AG04449 (cell line): ENCODE data around the gene CLDN2.

Source experiments
- CTCF ChIA-PET: fragments of 350-600 bp; formaldehyde crosslinking; extraction: SDS; loops from one replicate; lab custom pipeline; 2021; ENCODE audit warnings: antibody characterized with exemption; lab: Yijun Ruan, JAX
- POLR2A ChIA-PET: fragments of 400-600, 350-600 bp; formaldehyde crosslinking; extraction: SDS; loops from one replicate; lab custom pipeline; 2020; ENCODE audit warnings: antibody characterized with exemption, inconsistent platforms; lab: Yijun Ruan, JAX
- DNase-seq: peaks from one replicate; pipeline ENCODE4 v3.0.0-alpha.2; 2010; ENCODE audit warnings: low read depth, low spot score
- H3K4me3 ChIP-seq: 2 replicates; pipeline ENCODE4 v1.5.1; 2011; ENCODE audit warnings: low read depth, mild to moderate bottlenecking, control low read depth, low read length
- TF ChIP-seq, protein P1 (sequence below): IDR thresholded peaks from one replicate; pipeline ENCODE4 v1.5.1; 2011; ENCODE audit warnings: mild to moderate bottlenecking, moderate library complexity, low read length, control low read depth, inconsistent platforms; ENCODE audit not compliant: insufficient read depth; ENCODE audit errors: missing control alignments

CLDN2 gene

DNA sequence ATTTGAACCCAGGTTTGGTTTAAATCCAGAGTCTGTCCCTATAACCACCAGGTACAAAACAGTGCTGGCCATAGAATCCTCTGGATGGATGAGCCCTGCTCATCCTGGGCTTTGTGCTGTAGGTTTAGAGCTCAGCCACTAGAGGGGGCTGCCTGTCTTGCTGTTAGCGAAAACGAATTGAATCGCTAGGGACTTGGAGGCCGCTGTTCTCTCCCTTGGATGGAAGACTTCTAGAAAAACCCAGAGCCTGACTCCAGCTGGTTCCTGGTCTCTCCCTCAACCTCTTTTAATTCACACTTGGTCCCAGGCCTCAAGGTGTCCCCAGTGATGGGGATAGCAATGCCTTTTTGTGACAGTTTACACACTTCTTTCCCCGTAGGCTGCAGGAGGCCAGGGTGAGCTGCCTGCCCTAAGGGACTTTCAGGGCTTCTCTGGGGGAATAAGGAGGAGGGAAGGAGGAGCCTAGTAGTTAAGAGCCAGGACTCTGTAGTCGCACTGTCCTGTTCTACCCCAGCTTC is 25.8 kb upstream of the CLDN2 start:
- POLR2A ChIA-PET: no interaction called here
- no peak overlapping the region for H3K4me3 ChIP-seq
- DNase-seq: peak; percentile 31
- CTCF ChIA-PET: interaction anchor here (0.7 to 4.8 kb wide), 23 partner anchors 8 to 999 kb away, joined by 3 to 55 read pairs (median 4); partner anchors contain the start of gene RIPPLY1
- TF ChIP-seq, protein P1, sequence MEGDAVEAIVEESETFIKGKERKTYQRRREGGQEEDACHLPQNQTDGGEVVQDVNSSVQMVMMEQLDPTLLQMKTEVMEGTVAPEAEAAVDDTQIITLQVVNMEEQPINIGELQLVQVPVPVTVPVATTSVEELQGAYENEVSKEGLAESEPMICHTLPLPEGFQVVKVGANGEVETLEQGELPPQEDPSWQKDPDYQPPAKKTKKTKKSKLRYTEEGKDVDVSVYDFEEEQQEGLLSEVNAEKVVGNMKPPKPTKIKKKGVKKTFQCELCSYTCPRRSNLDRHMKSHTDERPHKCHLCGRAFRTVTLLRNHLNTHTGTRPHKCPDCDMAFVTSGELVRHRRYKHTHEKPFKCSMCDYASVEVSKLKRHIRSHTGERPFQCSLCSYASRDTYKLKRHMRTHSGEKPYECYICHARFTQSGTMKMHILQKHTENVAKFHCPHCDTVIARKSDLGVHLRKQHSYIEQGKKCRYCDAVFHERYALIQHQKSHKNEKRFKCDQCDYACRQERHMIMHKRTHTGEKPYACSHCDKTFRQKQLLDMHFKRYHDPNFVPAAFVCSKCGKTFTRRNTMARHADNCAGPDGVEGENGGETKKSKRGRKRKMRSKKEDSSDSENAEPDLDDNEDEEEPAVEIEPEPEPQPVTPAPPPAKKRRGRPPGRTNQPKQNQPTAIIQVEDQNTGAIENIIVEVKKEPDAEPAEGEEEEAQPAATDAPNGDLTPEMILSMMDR: peak; percentile 72

DNA sequence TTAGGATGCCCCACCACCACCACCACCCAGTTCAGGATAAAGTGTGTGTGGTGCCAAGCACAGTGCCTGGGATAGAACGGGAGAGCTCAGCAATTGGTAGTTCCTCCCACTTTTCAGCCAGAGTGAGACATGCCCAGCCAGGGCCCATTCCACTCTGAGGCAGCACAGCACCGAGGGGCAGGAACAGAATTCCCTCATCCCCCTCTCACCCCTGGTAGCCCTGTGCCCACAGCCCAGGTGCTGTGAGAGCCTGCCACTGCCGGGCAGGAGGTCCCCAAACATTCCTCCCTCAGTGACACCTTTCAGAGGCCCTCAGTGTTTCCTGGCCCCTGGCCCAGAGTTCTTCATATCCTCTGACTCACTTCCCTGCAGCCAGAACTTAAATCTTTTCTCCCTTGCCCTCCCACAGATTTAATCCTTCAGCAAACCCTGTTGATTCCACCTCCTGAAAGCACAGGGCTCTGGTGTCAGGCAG is 25.2 kb upstream of the CLDN2 start:
- POLR2A ChIA-PET: no interaction called here
- no peak for DNase-seq
- TF ChIP-seq, protein P1: no peak
- CTCF ChIA-PET: interaction anchor here (0.8 to 4.8 kb wide), 18 partner anchors 8 to 999 kb away, joined by 3 to 55 read pairs (median 6); partner anchors contain the start of gene RIPPLY1
- H3K4me3 ChIP-seq: no peak overlapping the region

GRCh38 chrX:106897259-106897658 is 22.9 kb upstream of the CLDN2 start:
- no peak for DNase-seq
- TF ChIP-seq, protein P1: no peak
- no peak overlapping the region for H3K4me3 ChIP-seq
- ChIA-PET POLR2A (no interaction called here), CTCF (interaction anchor here (0.9 to 3.5 kb wide), 11 partner anchors 10 to 641 kb away, joined by 3 to 34 read pairs (median 5); no protein-coding TSS in a partner anchor)

- CTCF ChIA-PET: interaction anchor here (0.6 to 3.5 kb wide), 15 partner anchors 11 to 640 kb away, joined by 3 to 34 read pairs (median 4); no protein-coding TSS in a partner anchor
- POLR2A ChIA-PET: no interaction called here
- H3K4me3 ChIP-seq: no peak overlapping the region
- TF ChIP-seq, protein P1: no peak
- DNase-seq: no peak
Observed at GRCh38 chrX:106898462-106898861, 21.7 kb upstream of the CLDN2 start.

GRCh38 chrX:106899276-106899675 is 20.9 kb upstream of the CLDN2 start:
- DNase-seq: no peak
- TF ChIP-seq, protein P1: no peak
- CTCF ChIA-PET: interaction anchor here (0.6 to 6.7 kb wide), 12 partner anchors 6 to 64 kb away, joined by 3 to 34 read pairs (median 7); no protein-coding TSS in a partner anchor
- no peak overlapping the region for H3K4me3 ChIP-seq
- POLR2A ChIA-PET: no interaction called here

DNA sequence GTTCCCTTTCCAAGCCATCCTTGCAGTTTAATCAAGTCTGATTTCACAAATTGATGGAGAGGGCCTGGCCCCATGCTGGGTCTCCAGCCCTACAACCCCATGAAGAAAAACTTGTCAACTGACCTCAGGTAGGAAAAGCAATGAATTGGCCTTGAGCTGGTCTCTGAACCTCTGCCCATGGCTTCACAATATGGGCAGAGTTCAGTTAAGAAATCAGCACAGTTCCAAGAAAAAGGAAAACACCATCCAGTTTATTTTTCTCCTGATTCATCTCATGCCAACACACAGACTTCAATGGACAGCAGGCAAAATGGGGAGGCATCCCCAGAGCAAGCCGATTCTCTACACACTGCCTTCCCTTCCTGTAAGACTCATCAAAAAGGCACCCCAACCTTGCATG is 20.4 kb upstream of the CLDN2 start:
- CTCF ChIA-PET: interaction anchor here (2.0 to 6.7 kb wide), 5 partner anchors 6 to 64 kb away, joined by 7 to 34 read pairs (median 11); no protein-coding TSS in a partner anchor
- no peak for DNase-seq
- POLR2A ChIA-PET: no interaction called here
- TF ChIP-seq, protein P1: no peak
- no peak overlapping the region for H3K4me3 ChIP-seq
